Skeletal muscle cell (primary cell): Measurements from ENCODE around the gene MAFG.

Experiments
- DNase-seq: peaks from one replicate; pipeline ENCODE4 v3.0.0-alpha.2; 2010; ENCODE audit warnings: low read depth
- H3K4me3 ChIP-seq: 2 replicates; pipeline ENCODE4 v1.5.1; 2011; ENCODE audit warnings: low read depth, mild to moderate bottlenecking, control low read depth, low read length, moderate library complexity

MAFG gene

GRCh38 chr17:81884520-81884919 is 43.0 kb downstream of the MAFG start:
- DNase-seq, result no peak
- H3K4me3 ChIP-seq, result no peak overlapping the region

DNA sequence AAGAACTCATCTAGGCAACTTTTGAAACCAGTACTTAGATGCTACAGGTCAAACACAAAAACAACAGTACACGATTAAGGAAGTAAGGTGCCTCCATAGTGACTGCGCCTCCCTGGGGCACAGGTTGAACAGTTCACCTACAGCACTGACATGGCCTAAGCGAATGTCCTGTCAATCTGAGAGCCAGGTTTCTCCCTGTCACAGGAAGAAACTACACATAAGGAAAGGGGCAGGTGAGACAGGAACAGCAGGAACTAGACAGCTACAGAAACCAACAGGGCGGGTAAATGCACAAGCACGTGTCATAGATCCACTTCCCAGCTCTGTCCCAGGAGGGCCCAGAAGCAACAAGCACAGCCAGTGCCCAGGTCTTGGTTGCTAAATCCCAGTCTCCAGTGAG is 48.4 kb downstream of the MAFG start:
- no peak overlapping the region for H3K4me3 ChIP-seq

DNA sequence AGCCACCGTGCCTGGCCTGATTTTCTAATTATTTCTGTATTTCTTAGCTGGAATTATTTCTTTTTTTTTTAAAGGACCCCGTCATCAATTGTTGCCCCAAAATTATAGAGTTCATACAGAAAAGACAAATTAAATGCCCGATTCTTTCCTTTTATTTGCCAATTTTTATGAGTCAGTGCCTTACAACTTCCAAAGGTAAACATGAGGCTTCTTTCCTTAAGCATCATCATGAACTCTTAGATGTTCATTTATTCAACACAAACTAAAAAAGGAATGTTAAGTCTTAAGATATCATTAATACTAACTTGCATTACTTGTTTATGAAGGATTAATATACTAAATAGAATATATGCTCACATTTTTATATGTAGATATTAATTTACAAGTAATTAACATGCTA is 49.2 kb downstream of the MAFG start:
- DNase-seq, result no peak
- H3K4me3 ChIP-seq, result no peak overlapping the region

More for the DNA sequence above, 48.4 kb downstream of the MAFG start:
- no peak for DNase-seq

DNA sequence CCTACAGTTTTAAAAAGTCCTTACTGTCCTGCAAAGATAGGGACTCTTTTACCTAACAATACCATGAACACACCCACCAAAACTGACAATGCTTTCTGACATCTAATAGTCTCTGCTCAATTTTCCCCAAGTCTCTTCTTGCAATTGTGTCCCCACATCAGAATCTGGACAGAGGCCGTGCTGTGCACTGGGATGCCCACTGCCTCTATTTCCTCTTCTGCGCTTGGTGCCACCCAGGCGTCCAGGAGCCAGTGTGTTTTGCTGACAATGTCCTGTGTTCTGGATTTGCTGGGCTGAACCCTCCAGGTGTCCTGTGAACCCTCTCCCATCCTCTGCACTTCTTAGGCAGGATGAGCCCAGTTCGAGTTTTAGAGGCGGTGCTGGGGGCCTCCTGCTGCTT is 50.0 kb downstream of the MAFG start:
- no peak overlapping the region for H3K4me3 ChIP-seq
- DNase-seq, result no peak

- peak overlapping the region; percentile 78 for H3K4me3 ChIP-seq
- no peak for DNase-seq
Measured at GRCh38 chr17:81871387-81872230, 55.9 kb downstream of the MAFG start.

DNA sequence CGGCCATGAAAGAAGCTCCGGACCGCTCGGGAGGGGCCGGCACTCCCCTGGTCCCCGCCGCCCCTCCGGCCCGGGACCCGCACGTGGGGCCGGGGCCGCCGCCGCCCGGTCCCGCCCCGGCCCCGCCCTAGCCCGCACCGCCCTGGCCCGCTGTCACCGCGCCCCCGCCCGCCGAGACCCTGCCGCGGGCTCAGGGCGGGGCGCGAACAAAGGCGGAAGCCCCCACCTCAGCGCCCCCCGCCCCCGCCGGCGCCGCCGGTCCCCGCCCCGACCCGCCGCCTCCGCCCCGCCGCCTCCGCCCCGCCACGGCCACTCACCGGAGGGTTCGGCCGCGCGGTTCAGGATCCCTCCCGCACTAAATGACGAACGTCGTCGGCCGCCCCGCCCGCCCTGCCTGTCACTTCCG is 56.6 kb downstream of the MAFG start, which contains the start of gene ARHGDIA:
Gene ARHGDIA (minus strand): TSS at position 357 of the 406 bp plus-strand sequence. CDS start 1,407 bp downstream, outside the sequence.
- DNase-seq, result no peak
- peak within 1 kb of the TSS; percentile 78 for H3K4me3 ChIP-seq

DNA sequence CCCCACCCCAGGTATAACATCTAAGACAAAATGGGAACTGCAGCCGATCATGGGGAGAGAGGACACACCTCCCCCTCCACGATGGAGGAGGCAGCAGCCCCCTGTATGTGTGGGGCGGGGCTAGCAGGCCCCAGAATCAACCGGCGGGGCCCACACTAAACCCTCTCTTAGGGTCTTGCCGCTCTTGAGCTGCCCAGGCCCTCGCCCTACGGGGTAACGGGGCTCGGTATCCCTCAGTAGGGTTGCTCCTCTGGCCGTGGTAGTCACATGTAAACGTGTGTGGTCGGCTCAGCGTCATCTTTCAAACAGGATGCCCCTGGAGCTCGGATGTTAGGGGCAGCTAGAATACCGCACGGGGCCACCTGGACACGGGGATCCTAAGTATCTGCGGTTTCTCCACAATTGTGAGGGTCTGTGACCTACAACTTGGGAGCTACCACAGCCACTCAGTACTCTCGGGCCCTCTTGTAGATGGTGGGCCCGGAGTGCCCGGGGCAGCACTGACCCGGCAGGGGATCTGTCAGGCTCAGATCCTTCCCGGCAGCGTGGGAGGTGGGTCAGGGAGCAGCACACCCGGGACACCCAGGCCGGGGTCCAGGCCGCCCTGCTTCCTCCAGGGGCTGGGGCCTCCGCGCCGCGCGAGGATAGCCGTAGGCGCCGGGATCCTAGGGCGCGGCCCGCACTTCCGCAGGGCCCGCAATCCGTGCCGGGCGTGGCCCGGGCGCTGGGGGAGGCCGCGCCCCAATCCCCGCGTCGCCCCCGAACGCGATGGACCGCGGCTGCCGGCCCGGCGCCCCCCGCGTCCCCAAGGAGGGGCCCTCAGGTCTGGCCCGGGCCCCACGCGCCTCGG is 57.2 kb downstream of the MAFG start:
- H3K4me3 ChIP-seq, result peak overlapping the region; percentile 78
- DNase-seq, result no peak

DNA sequence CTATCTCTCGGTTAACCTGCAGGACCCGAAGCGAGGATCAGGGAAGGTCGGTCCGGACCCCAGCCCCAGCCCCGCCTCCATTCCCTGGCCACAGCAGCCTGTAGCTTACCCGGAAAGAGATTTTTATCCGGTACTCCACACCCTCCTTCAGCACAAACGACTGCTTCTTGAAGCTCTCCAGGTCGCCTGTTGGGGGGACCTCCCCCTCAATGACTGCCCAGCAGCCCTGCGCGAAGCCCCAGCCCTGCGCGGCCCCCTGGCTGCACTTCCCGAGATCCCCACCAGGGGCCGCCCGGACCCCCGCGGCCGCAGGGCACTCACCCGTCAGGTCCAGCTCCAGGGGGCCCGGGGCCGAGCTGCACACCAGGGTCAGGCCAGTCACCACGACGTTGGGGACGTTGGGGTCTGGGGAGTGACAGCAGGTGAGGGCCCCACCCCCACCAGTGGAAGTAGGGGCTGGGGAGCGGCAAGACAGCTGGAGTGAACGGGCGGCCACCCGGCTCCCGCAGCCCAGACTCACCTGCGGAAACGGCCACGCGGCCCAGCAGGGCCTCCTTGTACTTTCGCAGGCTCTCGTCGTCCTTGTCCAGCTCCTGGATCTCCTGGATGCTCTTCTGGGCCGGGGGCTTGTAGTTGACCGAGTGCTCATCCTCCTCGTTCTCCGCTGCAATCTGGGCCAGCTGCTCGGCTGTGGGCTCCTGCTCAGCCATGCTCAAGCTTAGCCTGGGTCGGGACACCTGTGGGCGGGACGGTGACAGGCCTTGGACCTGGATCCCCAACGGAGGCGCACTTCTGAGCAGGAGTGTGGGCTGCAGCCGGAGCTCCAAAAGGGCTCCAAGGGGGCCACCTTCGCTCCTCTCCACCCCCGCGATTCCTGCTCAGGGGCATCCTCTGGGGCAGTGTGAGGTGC is 58.1 kb downstream of the MAFG start:
- peak overlapping the region; percentile 78 for H3K4me3 ChIP-seq
- DNase-seq, result no peak

DNA sequence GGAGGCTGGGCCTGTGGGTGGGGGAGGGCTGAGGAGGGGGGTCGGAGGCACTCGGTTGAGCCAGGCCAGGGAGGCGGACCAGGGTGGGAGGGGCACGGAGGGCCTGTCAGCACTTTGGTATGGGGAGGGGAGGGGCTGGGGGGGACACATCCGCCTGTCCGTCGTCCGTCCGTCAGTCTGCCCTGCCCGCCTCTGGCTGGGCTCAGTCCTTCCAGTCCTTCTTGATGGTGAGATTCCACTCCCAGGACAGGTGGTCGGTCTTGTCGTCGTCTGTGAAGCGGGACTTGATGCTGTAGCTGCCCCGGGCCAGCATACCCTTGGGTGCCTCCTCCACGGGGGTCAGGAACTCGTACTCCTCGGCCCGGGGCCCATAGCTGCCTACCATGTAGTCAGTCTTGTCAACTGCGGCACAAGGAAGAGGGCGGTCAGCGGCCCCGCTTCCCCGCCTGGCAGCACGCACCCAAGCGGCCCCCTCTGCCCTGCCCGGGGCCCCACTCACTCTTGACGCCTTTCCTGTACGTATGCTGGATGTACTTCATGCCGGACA is 58.8 kb downstream of the MAFG start:
- peak; percentile 75 for DNase-seq
- H3K4me3 ChIP-seq, result peak overlapping the region; percentile 78
